Smooth muscle cell of trachea (primary cell): ENCODE data around the gene ZNF474. TPM values are rescaled to one million over a fixed set of nuclear protein-coding genes. Genes with fewer than 3 reads are reported as not detected.

ENCODE experiments used
- total RNA-seq: library from RNA; depleted of rRNA; stranded (reverse); fragments of >200 nt; gene quantifications from 2 replicates; pipeline ENCODE4 v1.2.1, GENCODE V29; 2014

The ZNF474 gene
- 0.33 TPM in 1 of 2 replicates, not detected in the other for total RNA-seq

GRCh38 chr5:122129306-122129705, at the start of gene ZNF474:
Gene ZNF474, plus strand, starts transcription at chr5:122129546. Its CDS starts 22,445 bp downstream, at chr5:122151991.

Other genes with a start within 250 kb of the ZNF474 start
- 13.1 and 14.5 TPM in 2 replicates for gene SRFBP1, start 167.6 kb upstream of the ZNF474 start, total RNA-seq
- 53.8 and 66.2 TPM in 2 replicates for gene LOX, start 51.3 kb upstream of the ZNF474 start, total RNA-seq
- under 0.01 and 0.66 TPM in 2 replicates for gene SNCAIP, start 182.7 kb downstream of the ZNF474 start, total RNA-seq